ENCODE results near the gene TP53INP2. TPM values are rescaled to one million over a fixed set of nuclear protein-coding genes. Genes with fewer than 3 reads are reported as not detected.
"Not testable (repeated sequence)": the region's sequence is repeated elsewhere in the genome, so short reads cannot be mapped to it uniquely, and the experiment has no call there.

TP53INP2 gene
- total and polyA plus RNA-seq, 2 experiments from 2014 or later = 2.7 to 3.3 TPM

- Histone ChIP-seq H3K9me2 (ENCODE audit: insufficient read depth) (no peaks in the 10 kb centered on the region), H3K4me2 (no peak overlapping the region), H2AFZ (no peak overlapping the region), H4K20me1 (replicated peaks; ENCODE audit: insufficient read depth) (peaks cover 4% of the 10 kb centered on the region), H3K4me1 (ENCODE audit: insufficient read depth) (no peaks in the 10 kb centered on the region), H3K4me3 (no peak overlapping the region), H3K36me3 (ENCODE audit: insufficient read depth) (no peaks in the 10 kb centered on the region), H3K79me2 (replicated peaks; ENCODE audit: insufficient read depth) (peaks cover 26% of the 10 kb centered on the region), H3K27me3 (ENCODE audit: insufficient read depth) (no peaks in the 10 kb centered on the region), H3F3A (replicated peaks; ENCODE audit: low read depth) (no peaks in the 10 kb centered on the region), H3K27ac (ENCODE audit: low read depth) (no peak overlapping the region)
- no peak for DNase-seq (ENCODE audit: low spot score)
- peaks cover 5% of the 10 kb centered on the region; the same call in 2 of the 3 replicates for H3K9me3 Mint-ChIP-seq
- TF ChIP-seq CTCF (conservative IDR thresholded peaks at IDR 0.05; ENCODE audit: low read depth in 2 of 2) = no peak
- TF ChIP-seq EZH2 (IDR thresholded peaks at IDR 0.05; ENCODE audit: low read depth, unreplicated experiment) = no peak
- no peak for TF ChIP-seq CREB1 (CRISPR knock-in tag; IDR thresholded peaks at IDR 0.05; ENCODE audit: low read depth)
- TF ChIP-seq ZNF462 (CRISPR knock-in tag; IDR thresholded peaks at IDR 0.05) = no peak
- no peak for TF ChIP-seq REST (IDR thresholded peaks at IDR 0.05; ENCODE audit: unreplicated experiment)
- no peak for TF ChIP-seq NANOG (IDR thresholded peaks at IDR 0.05; ENCODE audit: borderline replicate concordance)
- no peak for TF ChIP-seq ZNF331 (CRISPR knock-in tag; IDR thresholded peaks at IDR 0.05; ENCODE audit: low read depth)
- TF ChIP-seq ZNF114 (CRISPR knock-in tag; IDR thresholded peaks at IDR 0.05) = no peak
- TF ChIP-seq ETS1 (IDR thresholded peaks at IDR 0.05) = no peak
- H3K27ac Mint-ChIP-seq = no peak overlapping the region
- no peak for ATAC-seq
- no peak overlapping the region for H3K4me3 Mint-ChIP-seq
- H3K36me3 Mint-ChIP-seq (ENCODE audit: low read depth) = peaks cover 8% of the 10 kb centered on the region; the same call in 2 of the 3 replicates
- H3K27me3 Mint-ChIP-seq (ENCODE audit: insufficient read depth, low read depth, poor library complexity) = peaks cover 2% of the 10 kb centered on the region
- H3K4me1 Mint-ChIP-seq = no peaks in the 10 kb centered on the region
These were observed 40.8 kb upstream of the TP53INP2 start for GRCh38 chr20:34663213-34663943.

GRCh38 chr20:34664751-34665150 is 39.4 kb upstream of the TP53INP2 start:
- H3K4me1 ChIP-seq (ENCODE audit: insufficient read depth); H3K27me3 ChIP-seq (ENCODE audit: insufficient read depth); H3K4me1 Mint-ChIP-seq; H3K27ac ChIP-seq (ENCODE audit: low read depth); H3K4me3 ChIP-seq; H3K9me3 Mint-ChIP-seq; H3K36me3 Mint-ChIP-seq (ENCODE audit: low read depth); H3K27ac Mint-ChIP-seq; DNase-seq (ENCODE audit: low spot score); H3K9me2 ChIP-seq (ENCODE audit: insufficient read depth); H3F3A ChIP-seq (replicated peaks; ENCODE audit: low read depth); H3K36me3 ChIP-seq (ENCODE audit: insufficient read depth); H3K4me3 Mint-ChIP-seq; ATAC-seq; H3K4me2 ChIP-seq; H2AFZ ChIP-seq; H4K20me1 ChIP-seq (replicated peaks; ENCODE audit: insufficient read depth); H3K27me3 Mint-ChIP-seq (ENCODE audit: insufficient read depth, low read depth, poor library complexity): not testable (repeated sequence)
- H3K79me2 ChIP-seq (replicated peaks; ENCODE audit: insufficient read depth) = peaks cover 31% of the 10 kb centered on the region
